Measurements from ENCODE around the gene OMP.
"Not testable (repeated sequence)": the region's sequence is repeated elsewhere in the genome, so short reads cannot be mapped to it uniquely, and the experiment has no call there.

The OMP gene

GRCh38 chr11:77057938-77058474 lies 44.6 kb upstream of the OMP start:
- H3K4me3 ChIP-seq (ENCODE audit: low read depth, low read length), result no peak overlapping the region
- TF ChIP-seq CTCF (IDR thresholded peaks at IDR 0.05; ENCODE audit: borderline replicate concordance, insufficient read depth, low read depth, low read length), result no peak

- no peak for TF ChIP-seq CTCF (IDR thresholded peaks at IDR 0.05; ENCODE audit: borderline replicate concordance, insufficient read depth, low read depth, low read length)
These were observed 43.7 kb upstream of the OMP start for GRCh38 chr11:77058900-77059299.

GRCh38 chr11:77059806-77060205 lies 42.8 kb upstream of the OMP start:
- no peak overlapping the region for H3K4me3 ChIP-seq (ENCODE audit: low read depth, low read length)
- TF ChIP-seq CTCF (IDR thresholded peaks at IDR 0.05; ENCODE audit: borderline replicate concordance, insufficient read depth, low read depth, low read length), result no peak

More at GRCh38 chr11:77058900-77059299, 43.7 kb upstream of the OMP start:
- no peak overlapping the region for H3K4me3 ChIP-seq (ENCODE audit: low read depth, low read length)

GRCh38 chr11:77060234-77060633 lies 42.4 kb upstream of the OMP start:
- no peak for TF ChIP-seq CTCF (IDR thresholded peaks at IDR 0.05; ENCODE audit: borderline replicate concordance, insufficient read depth, low read depth, low read length)
- H3K4me3 ChIP-seq (ENCODE audit: low read depth, low read length), result no peak overlapping the region

GRCh38 chr11:77061258-77061657 lies 41.4 kb upstream of the OMP start:
- H3K4me3 ChIP-seq (ENCODE audit: low read depth, low read length), result not testable (repeated sequence)

GRCh38 chr11:77062924-77063323 lies 39.7 kb upstream of the OMP start:
- TF ChIP-seq CTCF (IDR thresholded peaks at IDR 0.05; ENCODE audit: borderline replicate concordance, insufficient read depth, low read depth, low read length), result peak; percentile 9; the same call in 1 of the 2 replicates

GRCh38 chr11:77063407-77063806 lies 39.2 kb upstream of the OMP start:
- TF ChIP-seq CTCF (IDR thresholded peaks at IDR 0.05; ENCODE audit: borderline replicate concordance, insufficient read depth, low read depth, low read length), result no peak
- H3K4me3 ChIP-seq (ENCODE audit: low read depth, low read length), result no peak overlapping the region

More at GRCh38 chr11:77062924-77063323, 39.7 kb upstream of the OMP start:
- H3K4me3 ChIP-seq (ENCODE audit: low read depth, low read length), result no peak overlapping the region

- no peak for TF ChIP-seq CTCF (IDR thresholded peaks at IDR 0.05; ENCODE audit: borderline replicate concordance, insufficient read depth, low read depth, low read length)
- H3K4me3 ChIP-seq (ENCODE audit: low read depth, low read length), result no peak overlapping the region
These were observed 38.8 kb upstream of the OMP start for GRCh38 chr11:77063861-77064260.
